Fibroblast of the aortic adventitia (primary cell): ENCODE data around the gene FBL. TPM values are rescaled to one million over a fixed set of nuclear protein-coding genes. Genes with fewer than 3 reads are reported as not detected.

ENCODE experiments used
- DNase-seq: peaks from one replicate; pipeline ENCODE4 v3.0.0-alpha.2; 2010; ENCODE audit warnings: low read depth
- H3K4me3 ChIP-seq: 2 replicates; pipeline ENCODE4 v1.5.1; 2011; ENCODE audit warnings: low read depth, mild to moderate bottlenecking, control low read depth, low read length, moderate library complexity
- CTCF ChIP-seq: IDR thresholded peaks from 2 replicates; pipeline ENCODE4 v1.5.1; 2011; ENCODE audit warnings: mild to moderate bottlenecking, low read length, control low read depth, inconsistent platforms; ENCODE audit not compliant: insufficient read depth
- total RNA-seq: library from RNA; depleted of rRNA; stranded (reverse); fragments of >200 nt; gene quantifications from 2 replicates; pipeline ENCODE4 v1.2.3, GENCODE V29; 2012; ENCODE audit warnings: low replicate concordance

FBL gene
- total RNA-seq, 1 donor = 162 TPM

- no peak overlapping the region for H3K4me3 ChIP-seq
- no peak for TF ChIP-seq CTCF
- no peak for DNase-seq
These were observed 26.0 kb upstream of the FBL start for GRCh38 chr19:39871886-39872866.

- no peak for TF ChIP-seq CTCF
- no peak for DNase-seq
- H3K4me3 ChIP-seq = no peak overlapping the region
These were observed 25.2 kb upstream of the FBL start for GRCh38 chr19:39871362-39871761.

GRCh38 chr19:39870171-39870971 is 24.2 kb upstream of the FBL start:
- no peak for DNase-seq
- TF ChIP-seq CTCF = no peak
- no peak overlapping the region for H3K4me3 ChIP-seq

GRCh38 chr19:39867952-39868351 is 21.8 kb upstream of the FBL start:
- DNase-seq = no peak
- H3K4me3 ChIP-seq = no peak overlapping the region
- TF ChIP-seq CTCF = no peak

- no peak overlapping the region for H3K4me3 ChIP-seq
- no peak for DNase-seq
- TF ChIP-seq CTCF = no peak
These were observed 21.0 kb upstream of the FBL start for GRCh38 chr19:39867133-39867532.

GRCh38 chr19:39865953-39866352 is 19.8 kb upstream of the FBL start:
- H3K4me3 ChIP-seq = no peak overlapping the region
- no peak for DNase-seq
- no peak for TF ChIP-seq CTCF
